MM.1S (cell line): ENCODE data around the gene PTPRD.

ENCODE experiments used
- DNase-seq: peaks from one replicate; pipeline ENCODE4 v3.0.0-alpha.2; 2015
- H2AFZ ChIP-seq: fragments of 300-600 bp; sonication (generic); 2 replicates; pipeline ENCODE4 v1.6.0; 2016; ENCODE audit warnings: antibody characterized with exemption, low read length
- H3F3A ChIP-seq: fragments of 300-600 bp; sonication (generic); 2 replicates; pipeline ENCODE4 v1.6.1; 2016; ENCODE audit warnings: mild to moderate bottlenecking, antibody characterized with exemption, low read length, moderate library complexity, mixed read lengths; ENCODE audit not compliant: insufficient read depth
- H3K27ac ChIP-seq: fragments of 300-600 bp; sonication (generic); 2 replicates; pipeline ENCODE4 v1.5.1; 2016; ENCODE audit warnings: mild to moderate bottlenecking, low read length
- H3K27me3 ChIP-seq: fragments of 300-600 bp; sonication (generic); replicated peaks from 2 replicates; pipeline ENCODE4 v1.6.0; 2016; ENCODE audit warnings: low read length; ENCODE audit not compliant: insufficient read depth
- H3K36me3 ChIP-seq: fragments of 300-600 bp; sonication (generic); replicated peaks from 2 replicates; pipeline ENCODE4 v1.6.1; 2016; ENCODE audit warnings: mild to moderate bottlenecking, low read length, mixed read lengths; ENCODE audit not compliant: insufficient read depth
- H3K4me1 ChIP-seq: fragments of 300-600 bp; sonication (generic); 2 replicates; pipeline ENCODE4 v1.6.1; 2016; ENCODE audit warnings: low read length, mixed read lengths
- H3K4me2 ChIP-seq: fragments of 300-600 bp; sonication (generic); 2 replicates; pipeline ENCODE4 v1.6.0; 2016; ENCODE audit warnings: low read depth, low read length
- H3K4me3 ChIP-seq: fragments of 300-600 bp; sonication (generic); 2 replicates; pipeline ENCODE4 v1.5.1; 2016; ENCODE audit warnings: low read length, mixed read lengths
- H3K79me2 ChIP-seq: fragments of 300-600 bp; sonication (generic); 2 replicates; pipeline ENCODE4 v1.6.1; 2016; ENCODE audit warnings: mixed run types, low read length, mixed read lengths
- H3K9ac ChIP-seq: fragments of 300-600 bp; sonication (generic); 2 replicates; pipeline ENCODE4 v1.6.1; 2016; ENCODE audit warnings: low read length, mixed read lengths
- H3K9me2 ChIP-seq: fragments of 300-600 bp; sonication (generic); replicated peaks from 2 replicates; pipeline ENCODE4 v1.6.1; 2016; ENCODE audit warnings: mild to moderate bottlenecking, low read length, mixed read lengths; ENCODE audit not compliant: insufficient read depth
- H3K9me3 ChIP-seq: fragments of 300-600 bp; sonication (generic); replicated peaks from 2 replicates; pipeline ENCODE4 v1.6.1; 2016; ENCODE audit warnings: mild to moderate bottlenecking, low read length, mixed read lengths; ENCODE audit not compliant: insufficient read depth
- H4K20me1 ChIP-seq: fragments of 300-600 bp; sonication (generic); 2 replicates; pipeline ENCODE4 v1.6.1; 2016; ENCODE audit warnings: mild to moderate bottlenecking, low read length, moderate library complexity, mixed read lengths; ENCODE audit not compliant: insufficient read depth
- EZH2 ChIP-seq: fragments of 300-600 bp; sonication (generic); optimal IDR thresholded peaks from 2 replicates; pipeline ENCODE3; 2017; ENCODE audit warnings: low read depth, mild to moderate bottlenecking, antibody characterized with exemption, low read length, mixed read lengths
- EZH2phosphoT487 ChIP-seq: fragments of 300-600 bp; sonication (generic); IDR thresholded peaks from 2 replicates; pipeline ENCODE4 v1.6.1; 2018; ENCODE audit warnings: antibody characterized with exemption, low read length
- TF ChIP-seq, protein P1 (sequence below): fragments of 300-600 bp; sonication (generic); IDR thresholded peaks from 2 replicates; pipeline ENCODE4 v1.5.1; 2016; ENCODE audit warnings: antibody characterized with exemption, low read length, mixed read lengths

PTPRD gene

DNA sequence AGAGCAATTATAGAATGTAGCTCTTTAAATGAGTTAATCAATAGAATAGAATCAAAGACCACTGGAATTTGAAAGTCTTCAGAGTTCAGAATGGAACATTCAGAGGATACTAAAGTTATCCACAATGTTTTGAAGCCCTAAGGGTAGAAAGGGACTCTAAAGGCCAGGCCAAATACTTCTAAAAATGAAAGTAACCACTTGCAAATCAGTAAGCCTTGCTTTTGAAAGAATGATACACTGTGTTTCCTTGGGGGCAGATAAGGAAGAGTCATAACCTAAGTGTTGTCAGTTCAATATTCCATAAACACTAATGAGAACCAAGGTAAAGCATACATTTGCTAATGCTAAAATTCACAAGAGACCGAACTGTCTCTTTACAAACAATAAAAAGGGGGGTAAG is 813.5 kb downstream of the PTPRD start:
- H2AFZ ChIP-seq = no peak overlapping the region
- no peak for DNase-seq
- no peaks in the 10 kb centered on the region for H3K4me1 ChIP-seq
- H3K79me2 ChIP-seq = no peaks in the 10 kb centered on the region
- no peak overlapping the region for H3K4me3 ChIP-seq
- no peaks in the 10 kb centered on the region for H3K9me2 ChIP-seq
- no peaks in the 10 kb centered on the region for H3K27me3 ChIP-seq
- H3K9me3 ChIP-seq = no peaks in the 10 kb centered on the region
- H3F3A ChIP-seq = no peaks in the 10 kb centered on the region
- no peak overlapping the region for H3K27ac ChIP-seq
- TF ChIP-seq EZH2 (no peak), EZH2phosphoT487 (no peak)
- TF ChIP-seq, protein P1, sequence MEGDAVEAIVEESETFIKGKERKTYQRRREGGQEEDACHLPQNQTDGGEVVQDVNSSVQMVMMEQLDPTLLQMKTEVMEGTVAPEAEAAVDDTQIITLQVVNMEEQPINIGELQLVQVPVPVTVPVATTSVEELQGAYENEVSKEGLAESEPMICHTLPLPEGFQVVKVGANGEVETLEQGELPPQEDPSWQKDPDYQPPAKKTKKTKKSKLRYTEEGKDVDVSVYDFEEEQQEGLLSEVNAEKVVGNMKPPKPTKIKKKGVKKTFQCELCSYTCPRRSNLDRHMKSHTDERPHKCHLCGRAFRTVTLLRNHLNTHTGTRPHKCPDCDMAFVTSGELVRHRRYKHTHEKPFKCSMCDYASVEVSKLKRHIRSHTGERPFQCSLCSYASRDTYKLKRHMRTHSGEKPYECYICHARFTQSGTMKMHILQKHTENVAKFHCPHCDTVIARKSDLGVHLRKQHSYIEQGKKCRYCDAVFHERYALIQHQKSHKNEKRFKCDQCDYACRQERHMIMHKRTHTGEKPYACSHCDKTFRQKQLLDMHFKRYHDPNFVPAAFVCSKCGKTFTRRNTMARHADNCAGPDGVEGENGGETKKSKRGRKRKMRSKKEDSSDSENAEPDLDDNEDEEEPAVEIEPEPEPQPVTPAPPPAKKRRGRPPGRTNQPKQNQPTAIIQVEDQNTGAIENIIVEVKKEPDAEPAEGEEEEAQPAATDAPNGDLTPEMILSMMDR = no peak
- H3K4me2 ChIP-seq = no peak overlapping the region
- no peaks in the 10 kb centered on the region for H3K36me3 ChIP-seq
- H4K20me1 ChIP-seq = no peaks in the 10 kb centered on the region
- H3K9ac ChIP-seq = no peak overlapping the region

DNA sequence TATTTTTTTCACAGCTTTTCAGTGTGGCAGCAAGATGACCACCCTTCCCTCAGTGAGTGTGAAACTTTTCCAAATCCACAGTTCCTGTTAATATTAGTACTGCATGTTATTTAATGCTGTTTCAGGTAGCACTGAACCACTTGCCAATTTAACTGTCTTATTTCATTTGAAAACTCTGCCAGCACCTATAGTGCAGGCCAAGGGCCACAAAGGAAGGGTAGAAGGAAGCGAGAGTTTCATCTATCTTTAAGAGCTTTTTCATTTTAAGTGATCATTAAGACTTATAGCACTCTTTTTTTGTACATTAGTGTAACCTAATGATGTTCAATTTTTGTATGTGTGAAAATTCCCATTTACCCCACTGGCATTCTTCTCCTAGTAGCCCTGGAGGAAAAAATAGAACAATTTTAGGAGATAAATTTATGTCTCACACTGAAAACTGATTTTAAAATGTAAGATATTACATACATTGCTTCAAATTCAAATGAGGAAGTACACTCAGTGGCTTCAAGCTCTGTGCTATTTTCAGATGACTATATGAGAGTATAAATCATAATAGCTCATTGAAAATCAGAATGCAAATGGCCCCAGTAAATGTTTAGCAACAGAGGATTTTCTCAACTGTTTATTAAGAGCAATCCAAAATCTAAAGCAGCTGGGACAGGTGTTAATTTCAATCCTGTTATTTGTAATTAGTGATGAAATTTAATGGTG is 820.5 kb downstream of the PTPRD start:
- Histone ChIP-seq H3K36me3 (no peaks in the 10 kb centered on the region), H3K4me1 (peaks cover 31% of the 10 kb centered on the region), H3K4me2 (peak overlapping the region; percentile 18; the same call in 1 of the 2 replicates), H3K9me3 (no peaks in the 10 kb centered on the region), H2AFZ (no peak overlapping the region), H3F3A (no peaks in the 10 kb centered on the region), H3K9ac (peak overlapping the region; percentile 4; the same call in 1 of the 2 replicates), H3K4me3 (no peak overlapping the region), H3K27me3 (no peaks in the 10 kb centered on the region), H3K79me2 (no peaks in the 10 kb centered on the region), H3K27ac (peak overlapping the region; percentile 38; the same call in 1 of the 2 replicates), H3K9me2 (no peaks in the 10 kb centered on the region), H4K20me1 (no peaks in the 10 kb centered on the region)
- TF ChIP-seq, protein P1 = no peak
- TF ChIP-seq EZH2phosphoT487 (no peak), EZH2 (no peak)
- peak; percentile 30 for DNase-seq

DNA sequence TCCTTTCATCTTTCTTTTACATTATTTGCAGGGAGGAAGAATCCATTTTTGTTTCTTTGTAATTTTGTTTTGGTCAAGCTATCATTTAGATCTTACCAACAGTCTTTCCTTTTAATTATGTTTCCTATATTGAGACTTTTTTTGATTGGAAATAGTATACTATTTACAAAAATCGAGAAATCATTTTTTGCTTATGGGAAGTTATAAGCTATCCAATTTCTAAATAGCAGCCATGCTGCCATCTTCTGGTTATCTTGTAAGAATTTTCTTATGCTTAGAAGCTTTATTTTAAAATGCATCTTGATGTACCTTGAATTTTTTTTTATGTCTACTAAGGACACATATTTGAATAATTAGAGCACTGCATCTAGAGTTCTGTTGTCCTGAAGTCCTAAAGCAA is 821.2 kb downstream of the PTPRD start:
- peak; percentile 67 for DNase-seq
- peak overlapping the region; percentile 18; the same call in 1 of the 2 replicates for H3K4me2 ChIP-seq
- H3K9me2 ChIP-seq = no peaks in the 10 kb centered on the region
- no peaks in the 10 kb centered on the region for H3K27me3 ChIP-seq
- H3K79me2 ChIP-seq = no peaks in the 10 kb centered on the region
- H3K27ac ChIP-seq = peak overlapping the region; percentile 38; the same call in 1 of the 2 replicates
- H2AFZ ChIP-seq = no peak overlapping the region
- H4K20me1 ChIP-seq = no peaks in the 10 kb centered on the region
- no peaks in the 10 kb centered on the region for H3F3A ChIP-seq
- TF ChIP-seq EZH2phosphoT487 = no peak
- TF ChIP-seq, protein P1 = peak; percentile 50
- no peak for TF ChIP-seq EZH2
- peak overlapping the region; percentile 12; the same call in 1 of the 2 replicates for H3K9ac ChIP-seq
- no peaks in the 10 kb centered on the region for H3K9me3 ChIP-seq
- no peaks in the 10 kb centered on the region for H3K36me3 ChIP-seq
- no peak overlapping the region for H3K4me3 ChIP-seq
- H3K4me1 ChIP-seq = peaks cover 31% of the 10 kb centered on the region
